Ammon's horn (tissue), 1 donor: Measurements from ENCODE around the gene RPL35.

Experiments used
- DNase-seq: peaks from one replicate; pipeline ENCODE4 v3.0.0-alpha.2; 2016; ENCODE audit warnings: low spot score

The RPL35 gene

DNA sequence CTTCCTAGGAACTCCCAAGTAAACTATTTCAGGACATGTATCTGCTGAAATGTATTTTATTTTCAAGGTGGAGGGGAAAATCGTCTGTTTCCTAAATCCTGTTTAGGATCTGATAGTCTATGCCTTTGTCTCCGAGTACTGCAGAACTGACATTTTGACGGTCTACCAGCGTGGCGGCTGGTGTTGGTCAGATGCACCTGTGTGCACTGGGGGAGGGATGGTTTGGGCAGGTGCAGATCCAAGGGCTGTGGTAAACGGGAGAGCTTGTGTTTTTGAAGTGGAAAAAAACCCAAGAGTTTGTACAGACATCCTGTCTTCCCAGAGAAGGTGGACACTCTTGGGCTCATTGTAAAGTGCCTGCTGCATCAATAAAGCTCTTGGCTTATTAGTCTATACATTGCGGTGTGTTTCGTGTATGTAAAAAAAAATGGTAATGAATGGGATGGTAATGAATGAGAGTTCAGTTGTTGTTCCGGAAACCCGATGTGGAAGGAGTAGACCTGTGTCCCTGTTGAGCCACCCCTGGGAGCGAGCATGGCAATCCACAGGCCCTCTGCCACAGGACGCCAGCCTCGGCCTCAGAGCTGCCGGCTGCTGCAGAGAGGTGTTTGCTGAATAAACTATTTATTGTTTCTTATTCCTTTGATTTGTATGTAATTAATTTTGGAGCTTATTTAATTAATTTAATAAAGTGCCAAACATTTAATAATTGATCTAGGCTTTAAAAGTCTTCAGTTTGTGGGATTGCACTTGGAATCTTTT is 15.4 kb upstream of the RPL35 start:
- DNase-seq = no peak

DNA sequence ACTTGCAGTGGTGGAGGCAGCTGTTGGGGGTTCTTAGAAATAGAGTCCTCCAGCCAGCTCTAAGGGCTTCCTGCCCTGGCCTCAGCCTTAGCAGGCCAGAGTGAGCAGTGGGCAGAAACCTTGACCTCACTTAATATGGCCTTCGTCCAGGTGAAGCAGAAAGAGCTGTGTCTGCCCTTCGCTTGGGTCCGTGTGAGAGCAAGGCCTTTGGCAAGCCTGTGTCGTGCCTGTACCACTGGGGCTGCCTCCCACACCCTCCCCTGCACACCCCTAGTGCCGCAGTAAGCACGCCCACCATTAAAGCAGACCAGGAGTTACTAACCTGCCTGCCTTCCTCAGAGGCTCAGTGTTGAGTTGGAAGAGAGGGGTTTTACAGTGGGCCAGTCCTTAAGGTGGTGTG is 13.7 kb upstream of the RPL35 start:
- no peak for DNase-seq

DNA sequence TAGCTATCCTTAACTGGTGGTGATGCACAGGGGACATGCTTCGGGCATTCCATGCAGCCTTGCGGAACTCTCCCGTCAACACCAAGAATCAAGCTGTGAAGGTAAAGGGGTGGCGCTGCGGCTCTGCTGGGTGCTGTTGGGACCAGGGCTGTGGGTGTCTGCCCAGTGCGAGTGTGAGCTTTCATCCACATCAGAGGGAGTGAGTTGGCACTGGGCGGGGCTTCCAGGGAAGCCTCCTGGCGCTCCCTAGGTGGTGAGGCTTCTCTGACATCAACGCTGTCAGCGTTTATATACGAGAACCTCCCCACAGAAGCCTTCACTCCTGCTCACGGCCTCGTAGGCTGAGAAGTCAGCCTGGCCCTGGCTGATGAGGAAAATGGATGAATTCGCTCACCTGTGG is 11.9 kb upstream of the RPL35 start:
- DNase-seq = no peak

DNA sequence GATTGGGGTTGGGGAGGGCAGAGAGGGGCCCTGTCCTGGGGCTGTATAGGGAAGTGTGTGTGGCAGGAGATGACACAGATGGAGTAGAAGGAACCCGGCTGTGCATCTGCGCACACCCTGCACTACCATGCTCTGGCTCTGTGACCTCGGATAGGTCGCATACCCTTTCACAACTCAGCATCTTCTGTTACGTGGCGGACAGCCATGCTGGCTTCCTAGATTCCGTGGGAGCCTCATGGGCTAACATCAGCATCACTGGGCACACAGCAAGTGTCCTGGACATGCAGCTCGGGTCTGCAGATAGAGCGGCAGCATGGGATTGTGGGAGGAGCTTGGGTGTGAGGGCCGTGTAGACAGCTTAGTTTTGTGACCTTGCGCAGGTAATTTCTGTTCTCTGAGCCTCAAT is 9.4 kb upstream of the RPL35 start:
- DNase-seq = no peak

DNA sequence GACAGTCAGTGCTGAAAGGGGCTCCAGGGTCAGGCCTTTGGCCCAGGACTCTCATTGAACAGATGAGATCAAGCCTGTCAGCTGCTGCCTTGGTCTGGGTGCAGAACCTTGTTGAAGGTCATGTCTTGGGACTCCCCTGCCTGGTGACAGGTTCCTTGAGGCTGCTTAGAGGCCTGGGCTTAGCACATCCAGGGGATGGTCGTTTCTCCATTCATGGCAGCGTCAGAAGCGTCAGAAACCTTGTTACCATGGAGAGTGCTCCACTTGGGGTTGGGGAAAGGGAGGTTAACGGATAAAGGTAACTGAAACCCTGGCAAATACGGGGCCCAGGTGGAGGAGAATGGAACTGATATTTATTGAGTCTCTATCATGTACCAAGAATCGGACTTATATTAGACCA is 9.0 kb upstream of the RPL35 start:
- DNase-seq = no peak

DNA sequence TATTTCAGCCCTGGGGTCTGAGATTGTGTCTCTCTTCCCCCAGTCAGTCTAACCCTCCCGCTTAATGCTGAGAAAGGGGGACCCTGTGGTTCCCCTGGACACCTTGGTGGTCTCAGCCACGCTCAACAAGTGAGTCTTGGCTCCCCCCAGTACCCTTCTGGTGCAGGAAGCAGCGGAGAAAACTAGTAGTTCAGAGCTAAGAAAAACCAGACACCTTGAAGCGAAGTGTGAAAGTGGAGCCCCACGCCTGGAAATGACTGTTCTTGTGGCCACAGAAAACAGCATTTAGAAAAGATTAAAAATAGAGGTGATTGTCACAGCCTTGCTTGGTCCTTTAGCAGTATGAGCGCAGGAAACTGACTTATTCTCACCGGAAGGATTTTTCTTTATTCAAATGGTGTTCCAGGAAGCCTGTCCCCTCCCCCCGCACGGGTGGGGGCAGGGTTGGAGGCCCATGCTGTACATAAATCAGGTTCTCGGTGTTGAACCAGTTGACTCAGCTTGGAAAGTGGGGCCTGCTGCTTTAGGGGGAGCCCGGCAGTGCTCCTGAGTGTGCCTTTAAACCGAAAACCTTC is 8.3 kb upstream of the RPL35 start:
- DNase-seq = no peak

DNA sequence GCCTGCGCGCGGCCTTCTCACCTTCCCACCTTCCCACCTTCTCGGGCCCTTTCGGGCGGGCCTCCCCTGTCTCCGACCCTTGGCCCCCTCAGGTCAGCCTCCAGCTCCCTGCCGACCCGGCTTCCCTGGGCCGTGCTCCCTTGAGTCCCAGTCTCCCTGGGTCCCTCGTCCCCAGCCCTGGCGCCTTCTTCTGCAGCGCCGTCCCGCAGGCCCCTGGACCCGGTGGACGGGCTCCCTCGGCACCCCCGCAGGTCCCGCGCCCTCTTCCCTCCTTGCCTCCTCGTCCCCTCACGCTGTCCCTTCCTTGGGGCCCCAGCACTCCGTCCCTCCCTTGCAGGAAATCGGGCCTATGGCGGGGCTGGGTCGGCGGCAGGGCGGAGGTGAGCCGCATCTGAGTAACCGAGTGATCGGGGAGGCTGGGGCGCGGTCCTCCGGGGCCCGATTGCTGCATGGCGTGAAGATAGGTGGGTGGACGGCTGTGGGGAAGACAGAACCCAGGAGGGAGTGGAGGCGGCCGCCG is 7.8 kb upstream of the RPL35 start:
- DNase-seq = no peak

DNA sequence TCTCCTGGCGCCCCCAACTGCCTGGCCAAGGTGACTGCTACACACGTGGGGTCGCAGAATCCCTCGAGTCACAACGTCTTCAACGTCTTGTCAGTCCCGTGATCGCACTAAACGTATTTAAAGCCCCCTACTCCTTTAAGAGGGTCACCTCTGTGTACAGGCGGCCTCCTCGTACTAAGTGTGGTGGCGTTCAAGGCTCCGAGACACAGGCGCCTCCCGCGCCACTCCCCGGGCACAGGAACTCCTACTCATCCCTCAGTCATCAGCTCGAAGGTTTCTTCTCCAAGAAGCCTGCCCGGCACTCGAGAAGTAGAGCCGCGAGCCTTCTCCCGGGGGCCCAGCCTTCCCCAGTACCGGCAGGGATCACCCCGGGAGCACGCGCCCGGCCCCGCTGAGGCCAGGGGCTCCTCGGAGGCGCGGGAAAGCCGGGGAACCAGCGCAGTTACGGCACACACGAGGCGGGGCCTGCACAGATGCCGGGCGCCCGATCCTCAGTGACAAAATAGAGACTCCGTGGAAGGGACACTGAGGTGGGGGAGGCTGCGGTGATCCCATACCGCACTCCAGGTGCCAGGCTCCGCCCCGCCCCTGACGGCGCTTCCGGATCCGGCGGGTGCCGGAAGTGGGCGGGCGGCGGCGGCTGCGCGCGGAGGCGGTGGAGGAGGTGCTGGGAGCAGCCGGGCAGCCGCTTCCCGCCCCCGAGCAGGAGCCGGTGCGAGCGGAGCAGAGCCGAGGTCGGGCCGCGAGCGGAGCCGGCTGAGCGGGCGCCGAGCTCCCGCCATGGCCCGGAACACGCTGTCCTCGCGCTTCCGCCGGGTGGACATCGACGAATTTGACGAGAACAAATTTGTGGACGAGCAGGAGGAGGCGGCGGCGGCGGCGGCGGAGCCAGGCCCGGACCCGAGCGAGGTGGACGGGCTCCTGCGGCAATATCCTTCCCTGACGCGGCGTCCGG is 7.0 kb upstream of the RPL35 start:
- DNase-seq = peak; percentile 80

- DNase-seq = no peak
Observed at GRCh38 chr9:124863371-124863871, 1.7 kb upstream of the RPL35 start.

DNA sequence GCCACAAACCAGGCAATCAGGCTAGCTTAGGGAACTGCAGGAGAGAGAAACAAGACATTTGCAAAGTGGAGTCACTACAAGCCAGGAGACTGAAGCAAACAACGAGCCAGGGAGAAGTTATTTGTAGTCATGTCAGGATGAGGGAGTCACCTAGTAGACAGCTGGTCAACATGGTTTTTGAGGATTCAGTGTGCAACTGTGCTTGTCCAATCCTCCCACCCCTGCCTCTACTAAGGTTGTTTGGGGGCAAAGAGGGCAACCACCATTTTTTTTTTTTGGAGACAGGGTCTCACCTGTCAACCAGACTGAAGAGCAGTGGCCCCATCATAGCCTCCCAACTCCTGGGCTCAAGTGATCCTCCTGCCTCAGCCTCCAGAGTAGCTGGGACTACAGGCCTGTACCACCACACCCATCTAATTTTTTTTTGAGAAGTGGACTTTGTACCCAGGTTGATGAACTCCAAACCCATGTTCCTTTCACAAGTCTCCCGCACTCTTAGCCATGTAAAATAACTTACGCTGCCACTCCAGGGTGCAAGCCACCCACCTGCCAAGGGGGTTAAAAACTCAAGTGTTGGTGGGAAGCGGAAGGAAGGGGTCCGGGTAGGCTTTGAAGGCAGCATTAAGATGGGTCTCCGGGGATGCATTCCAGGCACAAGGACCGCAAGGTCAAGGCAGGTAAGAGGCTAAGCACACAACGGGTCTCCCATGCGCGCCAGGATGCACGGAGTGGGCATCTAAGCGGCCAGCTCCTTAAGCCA is 995 bp downstream of the RPL35 start:
- DNase-seq = no peak

DNA sequence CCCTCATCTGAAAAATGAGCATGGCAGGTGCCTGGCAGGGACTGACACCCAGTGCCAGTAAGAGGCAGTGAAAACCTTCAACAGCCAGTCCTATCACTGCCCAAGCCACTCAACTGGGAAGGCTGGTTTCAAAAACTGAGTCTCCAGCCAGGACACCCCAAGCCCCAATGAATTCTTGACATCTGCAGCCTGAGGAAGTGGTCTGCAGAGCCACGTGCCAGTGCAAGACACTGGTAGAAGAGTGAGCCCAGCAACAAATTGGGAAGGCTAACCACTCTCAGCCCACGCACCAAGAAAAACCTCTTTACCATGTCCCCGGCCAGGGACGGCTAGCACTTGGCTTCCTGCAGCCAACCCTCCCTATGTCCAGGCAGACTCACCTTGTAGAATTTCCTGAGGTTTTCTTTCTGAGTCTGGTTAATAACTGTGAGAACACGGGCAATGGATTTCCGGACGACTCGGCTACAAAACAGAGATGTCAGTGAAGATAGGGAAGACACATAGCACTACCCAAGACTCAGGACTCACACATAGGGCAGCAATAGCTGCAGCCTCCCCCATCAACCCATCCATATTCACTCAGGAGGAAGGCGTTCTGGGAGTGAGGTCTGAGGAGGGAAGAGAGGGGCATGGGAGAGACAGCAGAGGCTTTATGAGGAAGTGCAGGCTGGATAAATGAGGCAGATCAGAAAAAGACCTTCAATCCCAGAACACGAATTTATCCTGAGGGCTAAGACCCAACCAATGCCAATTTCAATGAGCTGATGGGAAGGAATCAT is 1.8 kb downstream of the RPL35 start:
- DNase-seq = no peak

- no peak for DNase-seq
Observed at GRCh38 chr9:124858330-124859046, 3.3 kb downstream of the RPL35 start.

GRCh38 chr9:124857533-124858162 is 4.1 kb downstream of the RPL35 start:
- DNase-seq = no peak

DNA sequence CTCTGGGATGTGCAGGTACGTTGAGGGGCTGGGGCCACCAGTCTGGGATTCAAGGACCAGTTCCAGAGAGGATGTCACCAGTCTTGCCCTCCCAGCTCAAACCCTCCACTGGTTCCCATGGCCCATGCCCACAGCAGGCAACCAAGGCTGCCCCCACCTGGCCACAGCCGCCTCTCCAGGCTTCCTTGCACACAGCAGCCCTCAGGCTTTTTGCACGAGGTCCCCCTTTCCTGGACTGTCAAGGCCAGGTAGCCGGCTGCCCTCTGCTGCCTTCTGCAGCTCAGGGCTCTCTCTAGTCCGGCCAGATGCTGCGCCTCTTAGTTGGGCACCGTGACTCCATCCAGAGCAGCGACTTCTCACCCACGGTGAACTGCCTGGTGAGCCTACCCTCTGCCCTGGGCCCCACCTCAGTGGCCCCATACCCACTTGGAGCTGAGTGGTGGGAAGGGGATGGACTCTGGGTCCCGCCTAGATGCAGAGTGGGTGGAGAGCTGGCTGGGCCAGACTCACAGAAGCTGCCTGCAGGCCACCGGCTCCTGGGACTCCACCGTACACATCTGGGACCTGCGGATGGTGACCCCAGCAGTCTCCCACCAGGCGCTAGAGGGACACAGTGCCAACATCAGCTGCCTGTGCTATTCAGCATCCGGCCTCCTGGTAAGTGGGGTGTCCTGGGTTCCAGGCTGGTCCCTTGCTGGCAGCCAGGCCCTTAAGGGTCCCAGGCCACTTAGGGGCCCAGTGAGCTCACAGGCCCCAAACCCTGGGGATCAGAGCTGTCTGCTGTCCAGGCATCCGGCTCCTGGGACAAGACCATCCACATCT is 5.6 kb downstream of the RPL35 start:
- DNase-seq = no peak

DNA sequence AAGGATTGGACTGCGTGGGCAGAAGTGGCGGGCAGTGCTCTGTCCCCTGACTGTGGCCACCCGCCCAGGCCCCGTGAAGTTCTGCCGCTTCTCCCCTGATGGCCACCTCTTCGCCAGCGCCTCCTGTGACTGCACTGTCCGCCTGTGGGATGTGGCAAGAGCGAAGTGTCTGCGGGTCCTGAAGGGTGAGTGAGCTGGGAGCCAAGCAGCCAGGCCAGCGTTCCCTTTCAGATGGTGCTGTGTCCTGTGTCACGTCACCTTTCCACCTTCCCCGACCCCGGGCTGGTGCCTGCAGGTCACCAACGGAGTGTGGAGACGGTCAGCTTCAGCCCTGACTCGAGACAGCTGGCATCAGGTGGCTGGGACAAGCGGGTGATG is 6.2 kb downstream of the RPL35 start:
- no peak for DNase-seq

DNA sequence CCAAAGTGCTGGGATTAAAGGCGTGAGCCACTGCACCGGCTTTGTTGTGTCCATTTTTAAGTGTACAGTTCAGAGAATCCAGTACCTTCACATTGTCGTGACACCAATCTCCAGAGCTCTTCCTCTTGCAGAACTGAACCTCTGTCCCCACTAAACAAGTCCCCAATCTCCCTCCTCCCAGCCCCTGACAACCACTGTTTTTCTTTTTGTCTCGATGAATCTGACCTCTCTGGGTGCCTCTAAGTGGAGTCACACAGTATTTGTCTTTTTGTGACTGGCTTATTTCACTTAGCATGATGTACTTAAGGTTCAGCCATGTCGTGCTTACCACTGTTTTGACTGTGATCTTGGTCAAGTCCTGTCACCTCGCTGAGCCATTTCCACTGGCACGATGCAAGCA is 6.9 kb downstream of the RPL35 start:
- no peak for DNase-seq

GRCh38 chr9:124854161-124854560 is 7.6 kb downstream of the RPL35 start:
- no peak for DNase-seq

- DNase-seq = no peak
Observed at GRCh38 chr9:124853605-124854143, 8.1 kb downstream of the RPL35 start.
